ENCODE data around the gene FGFR4. TPM values are rescaled to one million over a fixed set of nuclear protein-coding genes. Genes with fewer than 3 reads are reported as not detected.

FGFR4 gene
- total and polyA plus RNA-seq, 2 experiments from 2014 or later, result 43.4 to 150 TPM

GRCh38 chr5:177092178-177093081 lies 5.7 kb downstream of the FGFR4 start:
- Mint-ChIP-seq H3K36me3 (ENCODE audit: low read depth) (peaks cover 41% of the 10 kb centered on the region), H3K4me1 (peaks cover 15% of the 10 kb centered on the region), H3K27ac (no peak overlapping the region), H3K27me3 (ENCODE audit: insufficient read depth, low read depth, poor library complexity) (peaks cover 12% of the 10 kb centered on the region), H3K9me3 (no peaks in the 10 kb centered on the region; the same call in 2 of the 3 replicates), H3K4me3 (no peak overlapping the region; the same call in 2 of the 3 replicates)
- peaks cover 8% of the 10 kb centered on the region; the same call in 1 of the 2 replicates for H4K20me1 ChIP-seq (replicated peaks; ENCODE audit: insufficient read depth)
- H2AFZ ChIP-seq, result no peak overlapping the region
- peaks cover 3% of the 10 kb centered on the region; the same call in 1 of the 2 replicates for H3K4me1 ChIP-seq (ENCODE audit: insufficient read depth)
- TF ChIP-seq, protein P1, sequence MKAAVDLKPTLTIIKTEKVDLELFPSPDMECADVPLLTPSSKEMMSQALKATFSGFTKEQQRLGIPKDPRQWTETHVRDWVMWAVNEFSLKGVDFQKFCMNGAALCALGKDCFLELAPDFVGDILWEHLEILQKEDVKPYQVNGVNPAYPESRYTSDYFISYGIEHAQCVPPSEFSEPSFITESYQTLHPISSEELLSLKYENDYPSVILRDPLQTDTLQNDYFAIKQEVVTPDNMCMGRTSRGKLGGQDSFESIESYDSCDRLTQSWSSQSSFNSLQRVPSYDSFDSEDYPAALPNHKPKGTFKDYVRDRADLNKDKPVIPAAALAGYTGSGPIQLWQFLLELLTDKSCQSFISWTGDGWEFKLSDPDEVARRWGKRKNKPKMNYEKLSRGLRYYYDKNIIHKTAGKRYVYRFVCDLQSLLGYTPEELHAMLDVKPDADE (IDR thresholded peaks at IDR 0.05), result no peak
- TF ChIP-seq NANOG (IDR thresholded peaks at IDR 0.05; ENCODE audit: borderline replicate concordance), result no peak
- no peak for TF ChIP-seq JUNB (IDR thresholded peaks at IDR 0.05; ENCODE audit: unreplicated experiment)
- no peak for TF ChIP-seq ZNF331 (CRISPR knock-in tag; IDR thresholded peaks at IDR 0.05; ENCODE audit: low read depth)
- no peak for TF ChIP-seq STAT1 (IDR thresholded peaks at IDR 0.05; ENCODE audit: unreplicated experiment)
- TF ChIP-seq CREB1 (CRISPR knock-in tag; IDR thresholded peaks at IDR 0.05; ENCODE audit: low read depth), result no peak
- TF ChIP-seq, protein P2, sequence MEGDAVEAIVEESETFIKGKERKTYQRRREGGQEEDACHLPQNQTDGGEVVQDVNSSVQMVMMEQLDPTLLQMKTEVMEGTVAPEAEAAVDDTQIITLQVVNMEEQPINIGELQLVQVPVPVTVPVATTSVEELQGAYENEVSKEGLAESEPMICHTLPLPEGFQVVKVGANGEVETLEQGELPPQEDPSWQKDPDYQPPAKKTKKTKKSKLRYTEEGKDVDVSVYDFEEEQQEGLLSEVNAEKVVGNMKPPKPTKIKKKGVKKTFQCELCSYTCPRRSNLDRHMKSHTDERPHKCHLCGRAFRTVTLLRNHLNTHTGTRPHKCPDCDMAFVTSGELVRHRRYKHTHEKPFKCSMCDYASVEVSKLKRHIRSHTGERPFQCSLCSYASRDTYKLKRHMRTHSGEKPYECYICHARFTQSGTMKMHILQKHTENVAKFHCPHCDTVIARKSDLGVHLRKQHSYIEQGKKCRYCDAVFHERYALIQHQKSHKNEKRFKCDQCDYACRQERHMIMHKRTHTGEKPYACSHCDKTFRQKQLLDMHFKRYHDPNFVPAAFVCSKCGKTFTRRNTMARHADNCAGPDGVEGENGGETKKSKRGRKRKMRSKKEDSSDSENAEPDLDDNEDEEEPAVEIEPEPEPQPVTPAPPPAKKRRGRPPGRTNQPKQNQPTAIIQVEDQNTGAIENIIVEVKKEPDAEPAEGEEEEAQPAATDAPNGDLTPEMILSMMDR (conservative IDR thresholded peaks at IDR 0.05; ENCODE audit: low read depth in 2 of 2), result no peak
- TF ChIP-seq ZNF114 (CRISPR knock-in tag; IDR thresholded peaks at IDR 0.05), result no peak
- TF ChIP-seq ZNF462 (CRISPR knock-in tag; IDR thresholded peaks at IDR 0.05), result no peak
- TF ChIP-seq, protein P3, sequence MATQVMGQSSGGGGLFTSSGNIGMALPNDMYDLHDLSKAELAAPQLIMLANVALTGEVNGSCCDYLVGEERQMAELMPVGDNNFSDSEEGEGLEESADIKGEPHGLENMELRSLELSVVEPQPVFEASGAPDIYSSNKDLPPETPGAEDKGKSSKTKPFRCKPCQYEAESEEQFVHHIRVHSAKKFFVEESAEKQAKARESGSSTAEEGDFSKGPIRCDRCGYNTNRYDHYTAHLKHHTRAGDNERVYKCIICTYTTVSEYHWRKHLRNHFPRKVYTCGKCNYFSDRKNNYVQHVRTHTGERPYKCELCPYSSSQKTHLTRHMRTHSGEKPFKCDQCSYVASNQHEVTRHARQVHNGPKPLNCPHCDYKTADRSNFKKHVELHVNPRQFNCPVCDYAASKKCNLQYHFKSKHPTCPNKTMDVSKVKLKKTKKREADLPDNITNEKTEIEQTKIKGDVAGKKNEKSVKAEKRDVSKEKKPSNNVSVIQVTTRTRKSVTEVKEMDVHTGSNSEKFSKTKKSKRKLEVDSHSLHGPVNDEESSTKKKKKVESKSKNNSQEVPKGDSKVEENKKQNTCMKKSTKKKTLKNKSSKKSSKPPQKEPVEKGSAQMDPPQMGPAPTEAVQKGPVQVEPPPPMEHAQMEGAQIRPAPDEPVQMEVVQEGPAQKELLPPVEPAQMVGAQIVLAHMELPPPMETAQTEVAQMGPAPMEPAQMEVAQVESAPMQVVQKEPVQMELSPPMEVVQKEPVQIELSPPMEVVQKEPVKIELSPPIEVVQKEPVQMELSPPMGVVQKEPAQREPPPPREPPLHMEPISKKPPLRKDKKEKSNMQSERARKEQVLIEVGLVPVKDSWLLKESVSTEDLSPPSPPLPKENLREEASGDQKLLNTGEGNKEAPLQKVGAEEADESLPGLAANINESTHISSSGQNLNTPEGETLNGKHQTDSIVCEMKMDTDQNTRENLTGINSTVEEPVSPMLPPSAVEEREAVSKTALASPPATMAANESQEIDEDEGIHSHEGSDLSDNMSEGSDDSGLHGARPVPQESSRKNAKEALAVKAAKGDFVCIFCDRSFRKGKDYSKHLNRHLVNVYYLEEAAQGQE (IDR thresholded peaks at IDR 0.05; ENCODE audit: unreplicated experiment), result no peak
- H3K4me3 ChIP-seq, result no peak overlapping the region
- ATAC-seq (no peak), DNase-seq (ENCODE audit: low spot score) (no peak)
- H3K27ac ChIP-seq (ENCODE audit: low read depth), result no peak overlapping the region
- H3F3A ChIP-seq (replicated peaks; ENCODE audit: low read depth), result 0 out of 2 replicates have a peak, but pooled peaks cover 4% of the 10 kb centered on the region
- H3K9me2 ChIP-seq (ENCODE audit: insufficient read depth), result no peaks in the 10 kb centered on the region
- H3K36me3 ChIP-seq (ENCODE audit: insufficient read depth), result peaks cover 5% of the 10 kb centered on the region
- peaks cover 20% of the 10 kb centered on the region for H3K79me2 ChIP-seq (replicated peaks; ENCODE audit: insufficient read depth)
- H3K4me2 ChIP-seq, result no peak overlapping the region
- no peaks in the 10 kb centered on the region for H3K27me3 ChIP-seq (ENCODE audit: insufficient read depth)

Measured in GM23338 (cell line).